OCI-M1 (cell line): ENCODE data around the gene CETP.

Experiments
- DNase-seq: peaks from one replicate; lab custom pipeline; 2025; lab: John Stamatoyannopoulos, UW

CETP gene

GRCh38 chr16:56961851-56962281 lies at the start of gene CETP:
Gene CETP (plus strand): TSS chr16:56961950. CDS start chr16:56961980, 30 bp downstream.
- DNase-seq, result no peak

DNA sequence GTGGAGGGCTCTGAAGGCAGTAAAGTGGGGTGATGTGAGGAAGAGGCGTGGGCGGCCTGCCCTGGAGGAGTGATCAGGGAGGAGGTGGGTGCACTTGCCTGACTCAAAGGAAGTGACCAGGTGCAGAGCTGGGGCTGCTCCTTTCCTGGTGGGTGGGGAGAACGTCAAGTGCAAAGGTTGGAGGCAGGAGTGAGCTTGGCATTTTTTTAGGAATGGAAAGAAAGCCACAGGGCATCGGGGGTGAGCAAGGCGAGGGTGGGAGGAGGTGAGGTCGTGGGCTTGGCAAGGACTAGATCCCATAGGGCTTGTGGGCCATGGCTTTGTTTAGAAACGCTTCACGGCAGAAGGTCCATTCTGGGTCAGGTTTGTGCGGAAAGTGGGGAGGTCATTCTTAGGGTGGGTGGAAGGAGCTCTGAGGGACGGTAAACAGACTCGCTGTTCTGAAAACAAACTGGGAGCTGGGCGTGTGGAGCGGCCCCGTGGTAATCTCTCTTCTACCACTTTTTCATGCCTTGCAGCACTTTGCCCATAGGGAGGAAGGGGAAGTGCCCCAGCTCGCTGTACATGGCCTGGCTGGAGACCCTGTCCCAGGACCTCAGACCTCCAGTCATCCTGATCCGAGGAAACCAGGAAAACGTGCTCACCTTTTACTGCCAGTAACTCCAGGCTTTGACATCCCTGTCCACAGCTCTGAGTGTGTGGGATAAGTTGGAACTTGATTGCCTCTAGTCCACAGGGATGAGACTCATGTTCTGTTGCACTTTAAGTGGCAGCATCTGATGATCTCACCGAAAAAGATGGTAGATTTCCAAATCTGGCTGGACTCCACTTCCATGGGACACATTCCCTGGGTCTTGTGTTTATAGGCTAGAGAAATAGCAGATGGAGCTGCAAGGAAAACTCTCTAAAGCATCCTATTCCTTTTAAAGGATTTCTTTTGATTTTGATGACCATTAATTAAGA lies 48.7 kb upstream of the CETP start:
- DNase-seq, result no peak

DNA sequence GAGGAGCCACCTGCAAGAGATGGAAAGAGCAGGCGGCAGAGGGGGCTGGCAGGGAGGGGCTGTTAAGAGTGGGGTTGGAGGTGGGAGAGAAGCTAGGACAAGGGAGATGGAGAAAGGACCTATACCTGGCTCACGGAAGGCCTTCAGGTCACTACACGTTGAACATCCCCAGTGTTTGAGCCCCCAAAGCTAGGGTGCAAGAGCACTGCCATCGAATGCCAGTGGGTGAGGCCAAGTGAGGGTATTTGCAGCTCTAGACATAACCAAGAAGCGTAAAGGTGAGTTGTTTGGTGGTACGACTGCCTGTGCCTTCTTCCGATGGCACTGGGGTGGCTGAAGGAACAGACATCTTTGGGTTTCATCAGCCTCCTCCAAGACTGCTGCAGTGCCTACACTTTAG lies 46.9 kb upstream of the CETP start:
- DNase-seq, result no peak

DNA sequence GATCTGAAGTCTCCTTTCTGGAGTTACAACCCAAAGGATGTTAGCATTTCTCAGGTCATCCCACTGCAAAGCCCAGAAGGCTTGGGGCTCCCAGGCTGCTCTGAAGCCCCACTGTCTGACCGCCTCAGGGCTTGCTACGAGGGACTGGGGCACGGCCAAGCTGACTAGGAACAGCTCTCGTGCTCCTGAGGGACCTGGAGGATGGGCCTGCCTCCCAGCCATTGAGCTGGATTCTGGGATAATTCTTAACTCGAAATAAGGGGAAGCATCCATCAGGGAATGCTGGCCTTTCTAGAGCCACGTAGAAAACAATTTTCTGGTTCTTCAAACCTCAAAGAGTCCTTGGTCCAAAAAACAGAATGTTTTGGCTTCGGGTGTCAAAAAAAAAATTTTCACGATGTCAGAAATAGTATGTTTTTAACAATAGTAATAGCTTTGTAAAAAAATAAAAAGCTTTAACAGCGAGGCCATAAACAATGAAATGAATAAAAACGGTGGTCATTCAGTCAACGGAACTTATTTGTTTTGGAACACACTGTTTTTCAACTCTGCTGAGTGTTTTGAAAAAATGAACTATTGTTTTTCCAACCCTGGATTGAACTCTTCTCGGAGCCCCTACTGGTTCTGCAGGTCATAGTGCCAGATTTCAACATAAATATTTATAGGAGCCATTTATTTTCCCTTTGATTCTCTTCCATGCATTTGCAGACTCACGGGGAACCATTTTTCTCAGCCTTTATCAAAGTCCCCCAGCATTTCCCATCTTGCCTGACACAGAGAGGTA lies 46.2 kb upstream of the CETP start:
- DNase-seq, result no peak

DNA sequence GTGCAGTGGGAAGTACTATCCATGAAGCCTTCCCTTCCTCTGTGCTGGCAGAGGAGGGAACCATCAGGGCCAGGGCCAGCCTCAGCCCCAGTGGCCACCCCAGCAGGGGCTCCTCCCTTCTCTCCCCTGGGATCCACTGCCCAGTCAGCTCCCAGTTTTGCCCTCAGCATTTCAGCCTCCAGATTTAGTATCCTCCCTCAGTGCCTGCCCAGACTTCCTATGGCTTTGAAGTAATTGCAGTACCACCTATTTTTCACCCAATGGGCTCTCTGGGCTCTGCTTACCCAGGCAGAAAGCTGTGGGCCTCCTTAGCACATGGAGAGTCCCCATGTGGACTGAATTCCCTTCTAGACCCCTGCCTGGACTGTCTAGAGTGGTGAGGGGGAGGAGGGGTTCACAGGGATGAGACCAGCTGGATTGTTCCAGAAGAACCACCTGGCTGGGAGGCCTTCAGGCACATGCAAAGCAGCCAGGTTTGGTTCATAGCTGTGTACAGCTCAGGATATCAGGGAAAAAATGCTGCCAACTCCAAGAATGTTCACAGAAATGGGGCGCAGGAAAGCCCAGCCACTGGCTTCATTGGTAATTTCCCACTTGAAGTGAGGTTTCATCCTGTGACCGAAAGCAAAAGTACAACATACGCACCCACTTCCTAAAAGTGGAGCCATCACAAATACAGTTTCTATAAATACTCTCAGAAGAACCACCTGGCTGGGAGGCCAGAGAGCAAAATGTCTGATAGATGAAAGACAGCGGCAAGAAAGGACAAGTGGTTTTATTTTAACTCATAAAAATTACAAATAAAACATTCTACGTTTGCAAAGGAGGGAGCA lies 45.0 kb upstream of the CETP start:
- DNase-seq, result no peak

DNA sequence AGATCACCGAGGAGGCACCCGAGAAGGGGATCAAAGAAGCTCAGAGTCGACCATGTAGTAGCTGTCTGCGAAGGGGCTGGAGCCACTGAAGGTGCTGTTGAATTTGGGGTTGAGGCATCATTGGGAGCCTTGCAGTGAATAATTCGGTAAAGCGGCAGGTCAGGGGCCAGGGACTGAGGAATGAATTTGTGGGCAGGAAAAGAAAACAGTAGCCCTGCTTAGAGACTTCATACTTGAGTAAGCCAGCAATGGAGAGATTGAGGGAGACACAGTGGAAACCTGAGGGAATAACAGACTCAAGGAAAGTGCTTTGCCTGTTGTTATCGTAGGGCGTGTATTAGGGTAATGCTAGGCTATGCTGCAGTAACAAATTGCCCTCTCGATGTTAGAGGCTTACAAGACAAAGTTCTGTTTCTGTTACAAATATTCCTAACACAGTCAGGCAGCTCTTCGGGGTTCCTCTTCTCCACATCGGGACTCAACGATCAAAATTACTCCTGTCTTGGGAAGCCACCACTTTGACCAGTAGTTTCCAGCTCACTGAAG lies 43.2 kb upstream of the CETP start:
- no peak for DNase-seq

- no peak for DNase-seq
Observed at GRCh38 chr16:56919099-56919800, 42.5 kb upstream of the CETP start.

DNA sequence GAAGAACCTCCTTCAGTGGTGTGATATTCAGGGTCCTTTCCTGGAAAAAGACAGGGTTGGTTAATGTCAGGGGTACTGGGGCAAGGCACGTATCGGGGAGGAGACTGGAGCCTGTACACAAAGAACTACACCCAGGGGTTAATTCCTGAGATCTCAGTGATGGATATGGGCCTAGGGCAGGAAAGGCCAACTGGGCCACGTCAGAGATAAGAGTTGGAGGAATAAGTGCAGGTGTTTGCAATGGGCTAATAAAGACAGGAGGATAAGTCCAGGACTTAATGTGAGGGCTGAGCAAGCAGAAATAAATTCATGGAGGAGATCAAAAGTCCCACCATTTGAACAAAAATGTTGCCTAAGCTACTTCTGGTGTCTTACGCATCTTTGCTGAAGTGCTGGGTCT lies 40.2 kb upstream of the CETP start:
- no peak for DNase-seq

GRCh38 chr16:56923481-56924091 lies 38.2 kb upstream of the CETP start:
- DNase-seq, result no peak

DNA sequence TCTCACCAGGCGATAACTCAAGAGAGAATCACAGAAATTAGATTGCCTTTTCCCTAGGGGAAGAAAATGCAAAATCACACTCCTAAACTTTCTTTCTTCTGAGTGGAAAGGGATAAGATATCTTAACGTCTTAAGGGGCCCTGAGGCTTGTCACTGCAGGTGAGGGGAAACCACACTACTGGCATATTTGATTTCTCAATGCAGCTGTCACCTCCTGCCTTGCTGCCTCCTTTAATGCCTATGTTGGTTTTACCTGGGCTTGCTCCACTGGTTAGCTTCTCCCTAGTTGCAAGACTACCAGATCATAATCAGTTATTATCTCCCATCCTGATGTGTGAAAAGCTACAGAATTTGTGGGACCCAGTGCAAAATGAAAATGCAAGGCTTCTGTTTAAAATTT lies 34.3 kb upstream of the CETP start:
- no peak for DNase-seq

DNA sequence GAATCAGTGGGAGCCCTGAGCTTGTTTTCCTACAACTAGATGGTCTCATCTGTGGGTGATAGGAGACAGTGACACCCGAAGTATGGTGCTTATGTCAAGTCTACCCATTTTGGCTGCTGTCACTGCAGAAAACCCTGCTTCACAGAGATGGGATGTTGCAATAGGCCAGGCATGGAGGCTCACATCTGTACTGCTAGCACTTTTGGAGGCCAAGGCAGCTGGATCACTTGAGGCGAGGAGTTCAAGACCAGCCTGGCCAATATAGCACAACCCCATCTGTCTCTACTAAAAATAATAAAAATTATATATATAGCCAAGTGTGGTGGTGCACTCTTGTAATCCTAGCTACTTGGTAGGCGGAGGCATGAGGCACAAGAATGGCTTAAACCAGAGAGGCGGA lies 32.1 kb upstream of the CETP start:
- no peak for DNase-seq

DNA sequence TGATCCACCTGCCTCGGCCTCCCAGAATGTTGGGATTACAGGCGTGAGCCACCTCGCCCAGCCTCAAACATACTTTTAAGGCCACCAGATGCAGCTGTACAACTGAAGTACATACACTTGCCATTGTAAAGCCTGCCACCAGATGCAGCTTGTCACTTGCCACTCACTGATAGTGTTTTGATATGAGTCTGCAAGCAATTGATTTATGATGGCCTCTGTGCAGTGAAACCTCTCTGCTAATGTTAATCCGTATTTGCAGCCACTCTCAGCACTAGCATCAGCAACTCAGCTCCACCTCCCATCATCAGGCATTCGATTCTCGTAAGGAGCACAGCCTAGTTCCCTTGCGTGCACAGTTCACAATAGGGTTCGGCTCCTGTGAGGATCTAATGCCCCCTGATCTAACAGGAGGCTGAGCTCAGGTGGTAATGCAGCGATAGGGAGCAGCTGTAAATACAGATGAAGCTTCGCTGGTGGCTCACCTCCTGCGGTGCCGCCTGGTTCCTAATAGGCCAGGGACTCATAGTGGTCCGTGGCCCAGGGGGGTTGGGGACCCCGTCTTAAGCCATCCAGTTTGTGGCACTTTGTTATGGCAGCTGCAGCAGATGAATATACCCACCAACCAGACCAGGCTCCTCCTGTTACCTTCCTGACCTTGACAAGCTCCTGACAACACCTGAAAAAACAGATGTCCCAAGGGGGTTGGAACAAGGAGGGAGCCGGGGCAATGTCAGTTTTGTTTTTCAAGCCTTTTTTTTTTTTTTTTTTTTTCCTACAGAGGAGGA lies 31.1 kb upstream of the CETP start:
- DNase-seq, result no peak

DNA sequence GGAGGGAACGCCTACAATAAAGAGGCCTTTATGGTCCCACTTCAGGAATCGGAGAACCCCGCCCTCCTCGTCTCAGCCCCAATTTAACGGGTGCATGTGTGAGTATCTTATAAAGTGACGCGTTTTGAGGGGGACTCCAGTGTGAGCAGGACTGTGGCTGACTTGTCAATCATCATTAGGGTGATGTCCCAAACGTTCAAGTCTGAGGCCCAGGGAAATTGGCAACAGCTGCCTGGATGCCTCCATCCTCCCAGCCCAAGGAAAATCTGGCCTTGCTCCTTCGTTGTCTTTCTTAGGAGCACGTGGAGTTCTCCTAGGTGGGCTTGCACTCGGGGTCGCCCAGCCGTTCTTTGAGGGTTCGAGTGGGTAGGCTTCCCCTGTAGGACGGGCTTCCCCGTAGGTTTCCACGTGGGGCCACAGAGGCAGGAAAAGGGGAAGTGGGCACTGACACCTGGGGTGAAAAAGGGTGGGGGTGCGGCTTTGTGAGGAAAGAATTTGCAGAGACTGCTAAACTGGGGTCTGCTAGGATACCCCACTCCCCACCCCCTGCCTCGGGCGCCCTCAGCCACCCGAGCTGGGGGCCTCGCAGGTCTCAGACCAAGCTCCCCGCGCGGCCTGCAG lies 30.4 kb upstream of the CETP start:
- no peak for DNase-seq

GRCh38 chr16:56931892-56932720 lies 29.6 kb upstream of the CETP start, which contains the start of gene HERPUD1:
Gene HERPUD1 (plus strand): TSS chr16:56932142. CDS start chr16:56932245, 103 bp downstream.
- peak; percentile 97 for DNase-seq

- peak; percentile 70 for DNase-seq
Observed at GRCh38 chr16:56932721-56933619, 28.8 kb upstream of the CETP start.

DNA sequence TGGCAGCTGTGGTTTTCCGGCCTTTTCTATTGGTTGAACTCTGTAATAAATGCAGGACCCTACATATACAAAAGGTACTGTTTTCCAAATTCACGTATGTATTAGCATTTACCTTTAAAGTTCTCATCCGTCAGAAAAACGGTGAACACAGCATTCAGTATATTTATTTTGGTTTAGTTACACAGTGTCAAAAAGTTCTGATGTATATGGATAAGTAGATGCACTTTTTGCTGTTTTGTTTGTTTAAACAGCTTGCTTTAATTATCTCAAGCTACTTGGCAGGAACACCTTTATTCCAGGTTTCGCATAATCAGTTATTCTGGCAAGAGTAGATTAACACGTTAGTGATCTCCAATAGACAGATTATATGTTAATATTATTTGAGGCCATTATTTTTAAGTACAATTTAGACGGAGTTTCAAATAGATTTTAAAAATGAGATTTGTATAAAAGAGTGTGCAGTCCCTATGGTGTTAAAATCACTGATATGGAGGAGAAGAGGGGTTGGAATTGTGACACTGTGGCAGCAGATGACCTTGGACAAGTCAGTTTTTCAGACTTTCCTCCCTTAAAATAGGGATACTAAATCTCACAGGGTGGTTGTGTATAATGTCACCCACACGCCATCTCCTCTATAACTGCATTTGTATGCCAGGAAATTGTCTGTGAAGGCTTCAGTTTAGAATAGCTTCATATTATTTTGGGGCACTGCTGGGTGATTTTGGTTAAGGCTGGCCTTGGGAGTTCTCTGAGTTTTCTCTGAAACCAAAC lies 27.7 kb upstream of the CETP start:
- no peak for DNase-seq
